OCI-LY1 (cell line): ENCODE measurements around the gene SWAP70.
A peak's percentile ranks its signal among the peaks of the same experiment; 100 is the strongest.
"Not testable (repeated sequence)": the region's sequence is repeated elsewhere in the genome, so short reads cannot be mapped to it uniquely, and the experiment has no call there.

Source experiments
- H2AFZ ChIP-seq: fragments of 200-600 bp; sonication (generic), shearing (Covaris generic); 2 replicates; pipeline ENCODE4 v1.6.0; 2014; ENCODE audit warnings: antibody characterized with exemption, mild to moderate bottlenecking, low read length
- H3F3A ChIP-seq: fragments of 200-600 bp; sonication (generic), shearing (Covaris generic); 2 replicates; pipeline ENCODE4 v1.6.0; 2014; ENCODE audit warnings: mild to moderate bottlenecking, antibody characterized with exemption, low read length, moderate library complexity; ENCODE audit not compliant: insufficient read depth
- H3K27ac ChIP-seq: fragments of 200-600 bp; sonication (generic); 2 replicates; pipeline ENCODE4 v1.5.1; 2014; ENCODE audit warnings: low read length, mixed run types, mild to moderate bottlenecking, low read depth; ENCODE audit not compliant: poor library complexity, severe bottlenecking
- H3K27me3 ChIP-seq: fragments of 200-600 bp; sonication (generic); 2 replicates; pipeline ENCODE4 v1.6.0; 2014; ENCODE audit warnings: antibody characterized with exemption, mild to moderate bottlenecking, low read length, moderate library complexity; ENCODE audit not compliant: insufficient read depth
- H3K36me3 ChIP-seq: fragments of 200-600 bp; sonication (generic); 2 replicates; pipeline ENCODE4 v1.6.1; 2014; ENCODE audit warnings: mild to moderate bottlenecking, antibody characterized with exemption, low read length, moderate library complexity, mixed read lengths; ENCODE audit not compliant: insufficient read depth
- H3K4me1 ChIP-seq: fragments of 200-600 bp; sonication (generic); 2 replicates; pipeline ENCODE4 v1.5.1; 2014; ENCODE audit warnings: mild to moderate bottlenecking, low read length, moderate library complexity; ENCODE audit not compliant: insufficient read depth, severe bottlenecking
- H3K4me2 ChIP-seq: fragments of 200-600 bp; sonication (generic), shearing (Covaris generic); 2 replicates; pipeline ENCODE4 v1.6.1; 2014; ENCODE audit warnings: low read length
- H3K4me3 ChIP-seq: fragments of 200-600 bp; sonication (generic); 2 replicates; pipeline ENCODE4 v1.5.1; 2014; ENCODE audit warnings: low read length, low read depth, mild to moderate bottlenecking, mixed read lengths; ENCODE audit not compliant: poor library complexity, severe bottlenecking
- H3K79me2 ChIP-seq: fragments of 200-600 bp; shearing (Covaris generic); 2 replicates; pipeline ENCODE4 v1.6.1; 2016; ENCODE audit warnings: mixed run types, low read length, mixed read lengths; ENCODE audit not compliant: insufficient read depth
- H3K9ac ChIP-seq: fragments of 200-600 bp; sonication (generic), shearing (Covaris generic); 2 replicates; pipeline ENCODE4 v1.6.1; 2014; ENCODE audit warnings: mild to moderate bottlenecking, low read length, mixed read lengths
- H3K9me2 ChIP-seq: fragments of 200-600 bp; sonication (generic), shearing (Covaris generic); 2 replicates; pipeline ENCODE4 v1.6.1; 2014; ENCODE audit warnings: low read depth, mild to moderate bottlenecking, low read length, mixed read lengths
- H3K9me3 ChIP-seq: fragments of 200-600 bp; shearing (Covaris generic); 2 replicates; pipeline ENCODE4 v1.6.1; 2014; ENCODE audit warnings: low read length, mixed read lengths
- H4K20me1 ChIP-seq: fragments of 200-600 bp; sonication (generic), shearing (Covaris generic); 2 replicates; pipeline ENCODE4 v1.6.0; 2016; ENCODE audit warnings: mild to moderate bottlenecking, low read length; ENCODE audit not compliant: insufficient read depth
- CTCF ChIP-seq: fragments of 200-600 bp; sonication (generic), shearing (Covaris generic); IDR thresholded peaks from 2 replicates; pipeline ENCODE4 v1.5.1; 2017; ENCODE audit warnings: mild to moderate bottlenecking, antibody characterized with exemption, low read length, moderate library complexity, mixed read lengths
- EZH2 ChIP-seq: fragments of 200-600 bp; sonication (generic), shearing (Covaris generic); IDR thresholded peaks from 2 replicates; pipeline ENCODE4 v1.8.0; 2017; ENCODE audit warnings: borderline replicate concordance, mixed run types, mild to moderate bottlenecking, antibody characterized with exemption, low read length, moderate library complexity, mixed read lengths

SWAP70 gene

GRCh38 chr11:9692691-9693090, 28.8 kb downstream of the SWAP70 start:
- peak overlapping the region; percentile 91 for H3K27ac ChIP-seq
- H3K79me2 ChIP-seq, result peaks cover 88% of the 10 kb centered on the region
- H3K9ac ChIP-seq, result peak overlapping the region; percentile 54
- peaks cover 90% of the 10 kb centered on the region for H3K4me1 ChIP-seq
- H4K20me1 ChIP-seq, result no peaks in the 10 kb centered on the region
- peaks cover 48% of the 10 kb centered on the region for H3K36me3 ChIP-seq
- H3K4me3 ChIP-seq, result peak overlapping the region; percentile 24
- H2AFZ ChIP-seq, result no peak overlapping the region
- TF ChIP-seq EZH2, result no peak
- no peak for TF ChIP-seq CTCF
- H3K27me3 ChIP-seq, result no peaks in the 10 kb centered on the region
- no peaks in the 10 kb centered on the region for H3K9me3 ChIP-seq
- no peaks in the 10 kb centered on the region for H3K9me2 ChIP-seq
- H3K4me2 ChIP-seq, result peak overlapping the region; percentile 53
- H3F3A ChIP-seq, result 0 out of 2 replicates have a peak, but pooled peaks cover 3% of the 10 kb centered on the region

- H3K27ac ChIP-seq, result peak overlapping the region; percentile 91
Observed at GRCh38 chr11:9693801-9694553, 30.1 kb downstream of the SWAP70 start.

GRCh38 chr11:9695228-9695627, 31.4 kb downstream of the SWAP70 start:
- peaks cover 90% of the 10 kb centered on the region for H3K4me1 ChIP-seq
- H3K4me2 ChIP-seq, H4K20me1 ChIP-seq, H3F3A ChIP-seq, H3K27me3 ChIP-seq, H3K9me2 ChIP-seq, H3K4me3 ChIP-seq, H3K9ac ChIP-seq, H2AFZ ChIP-seq, H3K9me3 ChIP-seq: not testable (repeated sequence)
- H3K36me3 ChIP-seq, result peaks cover 47% of the 10 kb centered on the region
- H3K27ac ChIP-seq, result peak overlapping the region; percentile 79
- H3K79me2 ChIP-seq, result peaks cover 81% of the 10 kb centered on the region

More at GRCh38 chr11:9693801-9694553, 30.1 kb downstream of the SWAP70 start:
- Histone ChIP-seq H3F3A (no peaks in the 10 kb centered on the region), H3K4me1 (peaks cover 90% of the 10 kb centered on the region), H3K79me2 (peaks cover 82% of the 10 kb centered on the region), H3K4me2 (peak overlapping the region; percentile 53), H3K9me2 (no peaks in the 10 kb centered on the region), H3K9me3 (no peaks in the 10 kb centered on the region), H3K36me3 (peaks cover 53% of the 10 kb centered on the region), H4K20me1 (no peaks in the 10 kb centered on the region), H2AFZ (no peak overlapping the region), H3K9ac (peak overlapping the region; percentile 12; the same call in 1 of the 2 replicates), H3K4me3 (no peak overlapping the region), H3K27me3 (no peaks in the 10 kb centered on the region)
- no peak for TF ChIP-seq EZH2
- TF ChIP-seq CTCF, result peak; percentile 29; the same call in 1 of the 2 replicates
